Astrocyte (in vitro differentiated cells and primary cell): Measurements from ENCODE around the gene IRGQ.

Experiments used
- CTCF ChIP-seq: IDR thresholded peaks from 2 replicates; pipeline ENCODE4 v1.5.1; 2011; ENCODE audit warnings: low read depth, mild to moderate bottlenecking, inconsistent platforms, low read length, moderate library complexity; ENCODE audit not compliant: insufficient read depth
- EZH2 ChIP-seq: IDR thresholded peaks from 2 replicates; pipeline ENCODE4 v1.6.1; 2012; ENCODE audit warnings: mild to moderate bottlenecking, low read length, inconsistent platforms; ENCODE audit not compliant: insufficient read depth

- peak; percentile 13 for TF ChIP-seq CTCF
- TF ChIP-seq EZH2, result no peak
Observed at GRCh38 chr19:43560687-43561086, 35.2 kb downstream of the IRGQ start.
